Adrenal gland (tissue), 12 donors: ENCODE measurements around the gene EIF2S3. TPM values are rescaled to one million over a fixed set of nuclear protein-coding genes. Genes with fewer than 3 reads are reported as not detected.

ENCODE experiments used
- DNase-seq, 7 donors: peaks; one replicate each; pipeline ENCODE4 v3.0.0-alpha.2; 2019 to 2020
- H3K27ac ChIP-seq, 5 donors: fragments of 200-600 bp; sonication (generic) in 4 of 5; 1 replicate in 3 of 5; 2 replicates in 2 of 5; pipeline versions ENCODE4 v1.5.1 to v1.8.0; 2016 to 2020; ENCODE audit warnings: mild to moderate bottlenecking in 1 of 5
- H3K27me3 ChIP-seq: fragments of 200-600 bp; 2 replicates; pipeline ENCODE4 v1.8.0; 2021
- H3K36me3 ChIP-seq, 2 donors: fragments of 200-600 bp; replicated peaks in 1 of 2; 1 replicate in 1 of 2; 2 replicates in 1 of 2; pipeline versions ENCODE4 v1.5.1 to v1.8.0; 2018 to 2022
- H3K4me1 ChIP-seq, 2 donors: fragments of 200-600 bp; replicated peaks in 1 of 2; 1 replicate in 1 of 2; 2 replicates in 1 of 2; pipeline versions ENCODE4 v1.5.1 to v1.8.0; 2018 to 2021
- H3K4me3 ChIP-seq, 4 donors: fragments of 200-600 bp; sonication (generic) in 3 of 4; one replicate each; pipeline ENCODE4 v1.5.1; 2016 to 2018
- H3K9me3 ChIP-seq, 3 donors: fragments of 200-600 bp; sonication (generic) in 1 of 3; replicated peaks in 1 of 3; 1 replicate in 2 of 3; 2 replicates in 1 of 3; pipeline versions ENCODE4 v1.5.1 to v1.8.0; 2016 to 2021
- CTCF ChIP-seq, 6 experiments: fragments of 450-650 bp in 4 of 6; fragments of 200-600 bp in 2 of 6; sonication (generic) in 1 of 6; IDR thresholded peaks; 1 replicate in 5 of 6; 2 replicates in 1 of 6; pipeline versions ENCODE4 v1.5.1 to v1.8.0; 2016 to 2021; ENCODE audit warnings: antibody characterized with exemption in 6 of 6, mild to moderate bottlenecking in 2 of 6, moderate library complexity in 1 of 6
- POLR2A ChIP-seq, 2 donors: fragments of 450-650 bp; IDR thresholded peaks; one replicate each; pipeline ENCODE4 v1.6.1; 2017; ENCODE audit warnings: antibody characterized with exemption in 2 of 2, mild to moderate bottlenecking in 2 of 2, moderate library complexity in 1 of 2
- WGBS, 4 donors: extraction: QIAGEN DNeasy Blood & Tissue Kit in 2 of 4; methylation state at CpG; one replicate each; pipeline versions ENCODE4 v1.1.5 to v1.1.7; 2013 to 2017; 5-methylcytosine and 5-hydroxymethylcytosine counted together
- intact Hi-C, 2 donors: fragments of 100-400 bp; cut with DNase I; formaldehyde crosslinking; loops; one replicate each; pipeline versions ENCODE4 v1.14.1 to v1.15.0; 2022 to 2023
- polyA plus RNA-seq, 3 donors: library from polyadenylated mRNA; stranded (reverse); fragments of 200-250 nt in 2 of 3; fragments of 350-450 nt in 1 of 3; fragmentation: Illumina TruSeq in 1 of 3; extraction: RNeasy Lipid Tissue Mini Kit (QIAGEN cat#74804) in 1 of 3; gene quantifications; one replicate each; pipeline ENCODE4 v1.2.3, GENCODE V29; 2013 to 2014
- total RNA-seq, 9 donors: library from RNA; depleted of rRNA in 4 of 9; stranded (reverse); fragments of >200 nt in 4 of 9; fragments of 120-200 nt in 1 of 9; fragmentation: NEBNext Ultra II Directional in 1 of 9; extraction: Animal tissue kit (Norgen Biotek cat#: 25700) in 1 of 9; gene quantifications; one replicate each; pipeline versions ENCODE4 v1.1.0 to v1.2.4, GENCODE V29; 2013 to 2023
- donor health status: healthy with polysubstance abuse.
- donor health status: Bipolar disorder and iron deficiency.
- donor health status: DM: yes; HTN: yes; CAD: no.
- donor health status: DM: no; HTN: no; CAD: no.
- donor health status: DM: no; HTN: no; CAD: no.
- donor health status: DM: yes; HTN: yes; CAD: no.

EIF2S3 gene
- total and polyA plus RNA-seq, 12 donors, result 49.1 to 185 (median 108) TPM

DNA sequence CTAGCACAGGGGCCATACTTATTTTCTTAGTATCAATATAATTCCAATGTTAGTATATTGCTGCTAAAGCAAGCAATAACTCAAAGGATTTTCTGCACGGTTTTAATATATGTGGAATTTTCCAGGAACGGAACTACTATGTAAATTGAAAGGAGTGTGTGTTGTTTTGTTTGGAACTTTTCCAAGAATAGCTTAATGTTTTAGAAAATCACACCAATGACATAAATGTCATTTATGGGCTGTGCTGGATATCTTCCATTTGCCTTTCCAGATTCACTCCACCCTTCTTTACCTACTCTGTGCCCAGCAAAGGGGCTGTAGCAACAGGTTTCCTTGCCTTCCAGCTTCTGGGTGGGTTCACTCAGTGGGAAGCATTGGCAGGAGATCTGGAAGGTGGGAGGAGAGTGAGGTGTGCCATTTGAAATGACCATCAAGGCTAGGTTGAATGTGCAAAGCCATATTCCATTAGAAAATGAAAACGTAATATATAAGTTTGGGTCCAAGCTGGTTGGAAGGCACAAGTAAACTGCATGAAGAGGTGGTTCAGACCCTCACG, 69.6 kb downstream of the EIF2S3 start:
- TF ChIP-seq CTCF (IDR thresholded peaks at IDR 0.05) (no peak), POLR2A (IDR thresholded peaks at IDR 0.05) (no peak)
- Histone ChIP-seq H3K9me3 (no peaks in the 10 kb centered on the region), H3K4me1 (no peaks in the 10 kb centered on the region), H3K27ac (no peak overlapping the region), H3K4me3 (no peak overlapping the region), H3K36me3 (no peaks in the 10 kb centered on the region), H3K27me3 (peaks cover 9% of the 10 kb centered on the region)
- intact Hi-C loops, result no loop called here
- WGBS, 4 donors, result 58 to 62% (median 58%) methylated on average over 4 of the region's 4 CpGs
- DNase-seq, result no peak

DNA sequence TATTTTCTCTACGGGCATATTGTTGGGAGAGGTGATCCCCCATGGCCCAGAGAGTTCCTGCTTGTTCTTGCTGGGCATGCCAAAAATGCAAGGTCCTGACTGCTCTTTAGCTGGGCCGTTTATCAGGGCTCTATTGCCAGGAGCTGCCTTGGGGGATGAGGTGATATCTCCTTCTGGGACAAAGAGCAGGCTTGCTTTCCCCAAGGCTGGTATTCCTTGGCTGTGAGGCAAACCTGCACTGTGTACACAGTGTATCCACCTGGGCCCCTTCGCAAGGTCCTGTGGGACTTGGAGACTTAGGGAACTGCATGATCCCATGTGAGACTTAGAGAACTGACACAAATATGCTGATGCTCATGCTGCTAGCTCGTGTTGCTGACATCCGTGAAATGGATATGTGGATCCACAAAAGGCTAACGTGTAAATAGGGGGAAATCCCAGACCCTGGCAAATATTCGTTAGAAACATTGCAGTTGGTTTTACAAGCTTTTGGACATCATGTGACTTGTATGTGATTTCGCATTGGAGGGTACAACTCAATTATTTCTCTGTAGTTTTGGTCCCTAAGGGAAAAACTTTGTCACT, 70.4 kb downstream of the EIF2S3 start:
- Histone ChIP-seq H3K27ac (no peak overlapping the region), H3K4me1 (no peaks in the 10 kb centered on the region), H3K9me3 (no peaks in the 10 kb centered on the region), H3K36me3 (no peaks in the 10 kb centered on the region), H3K4me3 (no peak overlapping the region), H3K27me3 (peaks cover 9% of the 10 kb centered on the region)
- intact Hi-C loops, result no loop called here
- WGBS, 4 donors, result 67 to 79% (median 78%) methylated on average over 6 to 8 of the region's 8 CpGs
- DNase-seq, result no peak
- no peak for TF ChIP-seq CTCF (IDR thresholded peaks at IDR 0.05)
- no peak for TF ChIP-seq POLR2A (IDR thresholded peaks at IDR 0.05)

Other genes starting within 250 kb of the EIF2S3 start
- 10 to 100 TPM; 12.9 to 72.7 (median 26.7) TPM for gene APOO, start 147.0 kb upstream of the EIF2S3 start, total RNA-seq
- gene APOO, start 147.0 kb upstream of the EIF2S3 start, polyA plus RNA-seq, result 100 to 1,000 TPM in 1 of 3 donors, 10 to 100 TPM in 2; 17.5 to 177 (median 37.7) TPM
- under 1 TPM in 6 of 9 donors, not detected in 3; 0.11 to 0.77 (median 0.36) TPM for gene CXorf58, start 146.9 kb upstream of the EIF2S3 start, total RNA-seq
- gene CXorf58, start 146.9 kb upstream of the EIF2S3 start, polyA plus RNA-seq, result under 1 TPM; 0.20 to 0.40 (median 0.24) TPM
- gene KLHL15, start 27.8 kb upstream of the EIF2S3 start, total RNA-seq, result 10 to 100 TPM in 8 of 9 donors, 1 to 10 TPM in 1; 9.5 to 75.3 (median 18.0) TPM
- gene KLHL15, start 27.8 kb upstream of the EIF2S3 start, polyA plus RNA-seq, result 10 to 100 TPM in 1 of 3 donors, 1 to 10 TPM in 2; 1.5 to 16.7 (median 3.1) TPM
- gene ZFX, start 94.8 kb downstream of the EIF2S3 start, total RNA-seq, result 10 to 100 TPM; 27.9 to 58.6 (median 42.9) TPM
- gene ZFX, start 94.8 kb downstream of the EIF2S3 start, polyA plus RNA-seq, result 10 to 100 TPM in 2 of 3 donors, 1 to 10 TPM in 1; 8.1 to 12.5 (median 11.9) TPM